Stomach (tissue), 4 donors: ENCODE results near the gene YIPF6.

ENCODE experiments used
- CTCF ChIP-seq, 7 experiments: fragments of 450-650 bp in 4 of 7; fragments of 200-600 bp in 3 of 7; sonication (generic) in 3 of 7; IDR thresholded peaks; one replicate each; pipeline ENCODE4 v1.5.1; 2016 to 2019; ENCODE audit warnings: antibody characterized with exemption in 7 of 7, control low read depth in 2 of 7, mild to moderate bottlenecking in 1 of 7
- POLR2A ChIP-seq, 4 donors: fragments of 450-650 bp; IDR thresholded peaks; one replicate each; pipeline ENCODE4 v1.6.1; 2016; ENCODE audit warnings: antibody characterized with exemption in 4 of 4, control low read depth in 2 of 4, mild to moderate bottlenecking in 1 of 4, moderate library complexity in 1 of 4
- POLR2AphosphoS5 ChIP-seq, 3 donors: sonication (generic); formaldehyde crosslinking; IDR thresholded peaks; one replicate each; pipeline ENCODE4 v1.6.1; 2016; ENCODE audit warnings: antibody characterized with exemption in 3 of 3

GRCh38 chrX:68461093-68461492 lies 37.8 kb upstream of the YIPF6 start:
- TF ChIP-seq POLR2A (IDR thresholded peaks at IDR 0.05) (no peak), CTCF (IDR thresholded peaks at IDR 0.05) (no peak), POLR2AphosphoS5 (IDR thresholded peaks at IDR 0.05) (no peak)
